Upper lobe of right lung (tissue), 1 donor: ENCODE results near the gene VASH1. TPM values are rescaled to one million over a fixed set of nuclear protein-coding genes. Genes with fewer than 3 reads are reported as not detected.
A peak's percentile ranks its signal among the peaks of the same experiment; 100 is the strongest.

Experiments
- ATAC-seq: fragments of 200-7000 bp; cut with Tn5 transposase; one replicate; pipeline ENCODE4 v1.9.1; 2020; ENCODE audit warnings: mild to moderate bottlenecking, moderate library complexity
- DNase-seq: peaks from one replicate; pipeline ENCODE4 v3.0.0-alpha.2; 2020
- H3K27ac ChIP-seq: fragments of 200-600 bp; one replicate; pipeline ENCODE4 v1.8.0; 2022
- H3K27me3 ChIP-seq: fragments of 200-600 bp; one replicate; pipeline ENCODE4 v1.8.0; 2022; ENCODE audit warnings: mild to moderate bottlenecking
- H3K36me3 ChIP-seq: fragments of 200-600 bp; one replicate; pipeline ENCODE4 v1.8.0; 2022
- H3K4me1 ChIP-seq: fragments of 200-600 bp; one replicate; pipeline ENCODE4 v1.8.0; 2022
- H3K4me3 ChIP-seq: fragments of 200-600 bp; one replicate; pipeline ENCODE4 v1.8.0; 2022; ENCODE audit warnings: mild to moderate bottlenecking
- H3K9me3 ChIP-seq: fragments of 200-600 bp; one replicate; pipeline ENCODE4 v1.8.0; 2022
- intact Hi-C: fragments of 100-400 bp; cut with DNase I; formaldehyde crosslinking; loops from one replicate; pipeline ENCODE4 v1.11.0; 2022
- total RNA-seq: library from RNA; stranded (reverse); fragmentation: NEBNext Ultra II Directional; extraction: Animal tissue kit (Norgen Biotek cat#: 25700); gene quantifications from one replicate; pipeline ENCODE4 v1.2.1, GENCODE V29; 2021
- TF ChIP-seq, protein P1 (sequence below): fragments of 200-600 bp; IDR thresholded peaks from one replicate; pipeline ENCODE4 v1.8.0; 2022; ENCODE audit warnings: antibody characterized with exemption
- donor health status: DM: no; HTN: yes; CAD: no; lungs with severe emphysema.

VASH1 gene
- total RNA-seq, 1 donor from 2014 or later: 37.1 TPM

DNA sequence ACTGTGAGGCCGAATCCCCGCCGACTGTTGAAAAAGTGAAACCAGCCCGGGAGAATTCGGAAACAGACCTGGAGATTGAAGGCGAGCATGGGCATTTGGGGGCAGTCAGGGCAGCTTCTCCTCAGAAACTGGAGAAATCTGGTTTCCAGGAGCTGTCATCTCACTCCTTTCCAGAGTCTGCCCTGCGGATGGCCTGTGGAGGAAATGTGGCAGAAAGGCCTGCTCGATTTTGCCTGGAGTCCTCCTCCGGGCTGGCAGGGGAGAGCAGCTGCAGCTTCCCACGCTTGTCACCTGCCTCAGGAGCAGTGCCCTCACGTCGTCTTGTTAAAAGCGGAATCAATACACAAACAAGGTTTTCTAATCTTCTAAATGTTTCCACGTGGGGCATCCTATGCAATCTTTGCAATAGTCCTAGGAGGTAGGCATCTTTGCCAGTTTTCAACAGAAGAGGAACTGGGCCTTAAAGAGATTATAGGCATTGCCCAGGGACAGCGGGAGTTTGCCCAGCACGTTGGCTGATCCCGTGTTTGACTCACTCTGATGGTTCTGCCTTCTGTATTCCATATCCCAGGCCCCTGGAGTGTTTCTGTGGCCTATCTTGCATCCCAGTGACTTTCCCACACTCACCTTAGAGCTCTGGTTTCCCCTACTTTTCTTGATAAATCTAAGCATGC lies 67.2 kb downstream of the VASH1 start:
- ATAC-seq (peak; percentile 49), DNase-seq (no peak)
- Histone ChIP-seq H3K27me3 (no peaks in the 10 kb centered on the region), H3K4me3 (peak overlapping the region; percentile 26), H3K4me1 (peaks cover 6% of the 10 kb centered on the region), H3K9me3 (no peaks in the 10 kb centered on the region), H3K36me3 (no peaks in the 10 kb centered on the region), H3K27ac (no peak overlapping the region)
- intact Hi-C loops: no loop called here
- TF ChIP-seq, protein P1, sequence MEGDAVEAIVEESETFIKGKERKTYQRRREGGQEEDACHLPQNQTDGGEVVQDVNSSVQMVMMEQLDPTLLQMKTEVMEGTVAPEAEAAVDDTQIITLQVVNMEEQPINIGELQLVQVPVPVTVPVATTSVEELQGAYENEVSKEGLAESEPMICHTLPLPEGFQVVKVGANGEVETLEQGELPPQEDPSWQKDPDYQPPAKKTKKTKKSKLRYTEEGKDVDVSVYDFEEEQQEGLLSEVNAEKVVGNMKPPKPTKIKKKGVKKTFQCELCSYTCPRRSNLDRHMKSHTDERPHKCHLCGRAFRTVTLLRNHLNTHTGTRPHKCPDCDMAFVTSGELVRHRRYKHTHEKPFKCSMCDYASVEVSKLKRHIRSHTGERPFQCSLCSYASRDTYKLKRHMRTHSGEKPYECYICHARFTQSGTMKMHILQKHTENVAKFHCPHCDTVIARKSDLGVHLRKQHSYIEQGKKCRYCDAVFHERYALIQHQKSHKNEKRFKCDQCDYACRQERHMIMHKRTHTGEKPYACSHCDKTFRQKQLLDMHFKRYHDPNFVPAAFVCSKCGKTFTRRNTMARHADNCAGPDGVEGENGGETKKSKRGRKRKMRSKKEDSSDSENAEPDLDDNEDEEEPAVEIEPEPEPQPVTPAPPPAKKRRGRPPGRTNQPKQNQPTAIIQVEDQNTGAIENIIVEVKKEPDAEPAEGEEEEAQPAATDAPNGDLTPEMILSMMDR: no peak

DNA sequence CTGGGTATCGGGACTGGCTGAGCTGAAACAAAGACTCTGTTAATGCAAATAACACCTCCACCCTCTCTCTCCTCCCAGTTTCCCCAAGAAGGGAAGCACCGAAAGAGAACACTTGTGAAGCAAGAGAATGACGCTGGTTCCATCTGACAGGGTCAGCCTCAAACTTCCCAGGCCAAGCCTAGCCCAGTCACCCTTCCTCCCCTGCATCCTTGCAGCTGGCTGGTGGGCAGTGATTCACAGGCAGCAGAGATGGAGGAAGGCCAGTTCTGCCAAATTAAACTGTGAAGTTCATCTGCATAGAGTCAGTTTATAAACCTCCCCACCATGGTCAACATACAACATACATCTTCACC lies 67.7 kb downstream of the VASH1 start:
- no peaks in the 10 kb centered on the region for H3K36me3 ChIP-seq
- TF ChIP-seq, protein P1: no peak
- no peaks in the 10 kb centered on the region for H3K9me3 ChIP-seq
- intact Hi-C loops: no loop called here
- H3K4me1 ChIP-seq: peaks cover 6% of the 10 kb centered on the region
- no peak overlapping the region for H3K4me3 ChIP-seq
- DNase-seq: no peak
- no peak overlapping the region for H3K27ac ChIP-seq
- ATAC-seq: peak; percentile 83
- no peaks in the 10 kb centered on the region for H3K27me3 ChIP-seq

DNA sequence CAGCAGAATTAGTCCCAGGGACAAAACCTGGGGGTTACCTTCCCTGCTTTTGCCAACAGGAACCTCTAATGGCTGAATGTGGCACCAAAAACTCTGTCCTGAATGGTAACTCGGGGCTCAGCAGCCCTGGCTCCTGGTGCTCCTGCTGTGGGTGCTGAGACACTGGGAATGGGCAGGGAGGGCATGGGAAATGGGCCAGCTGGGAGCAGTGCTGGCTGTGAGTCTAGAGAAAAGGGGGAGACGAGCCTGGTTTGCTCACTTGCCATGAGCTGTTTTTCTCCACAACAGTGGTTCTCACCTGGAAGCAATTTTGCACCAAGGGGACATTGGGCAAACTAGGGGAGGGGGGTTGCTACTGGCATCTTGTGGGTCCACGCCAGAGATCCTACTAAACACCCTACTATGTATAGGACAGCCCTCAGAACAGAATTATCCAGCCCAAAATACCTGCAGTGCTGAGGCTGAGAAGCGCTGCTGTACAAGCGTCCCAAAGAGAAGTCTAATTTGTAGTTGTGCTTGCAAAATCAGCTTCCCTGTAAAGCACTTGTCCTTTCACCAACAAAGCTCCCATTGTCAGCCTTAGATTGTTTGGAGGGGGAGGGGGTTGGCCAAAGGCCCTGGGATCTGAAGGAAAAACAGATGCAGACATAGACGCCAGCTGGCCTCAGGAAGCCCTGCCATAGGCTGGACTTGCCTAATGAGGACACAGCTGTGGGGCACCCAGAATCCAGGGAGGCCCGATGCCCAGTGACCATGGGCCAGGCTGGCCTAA lies 68.6 kb downstream of the VASH1 start:
- DNase-seq (no peak), ATAC-seq (no peak)
- H3K4me1 ChIP-seq: peaks cover 6% of the 10 kb centered on the region
- no peaks in the 10 kb centered on the region for H3K36me3 ChIP-seq
- TF ChIP-seq, protein P1: no peak
- intact Hi-C loops: no loop called here
- no peaks in the 10 kb centered on the region for H3K27me3 ChIP-seq
- H3K27ac ChIP-seq: peak overlapping the region; percentile 17
- H3K9me3 ChIP-seq: no peaks in the 10 kb centered on the region
- no peak overlapping the region for H3K4me3 ChIP-seq

DNA sequence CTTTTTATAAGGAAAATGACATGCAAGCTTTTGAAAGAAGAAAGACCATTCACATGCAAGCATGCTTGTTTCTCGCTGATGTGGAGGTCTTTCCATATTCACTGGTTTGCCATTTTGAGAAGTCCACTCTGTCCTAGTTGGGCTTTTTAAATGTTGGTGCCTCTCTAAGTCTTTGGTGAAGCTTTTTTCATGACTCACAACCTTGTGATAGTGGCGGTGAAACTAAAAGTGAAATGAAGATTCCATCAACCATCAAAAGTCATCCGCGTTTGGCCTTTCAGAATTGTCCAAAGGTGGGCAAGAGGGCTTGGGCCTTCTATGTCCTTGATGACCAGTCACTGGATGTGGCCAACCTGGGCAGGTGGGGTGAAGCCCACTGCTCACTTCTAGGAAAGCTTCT lies 69.3 kb downstream of the VASH1 start:
- no peak for ATAC-seq
- H3K4me3 ChIP-seq: no peak overlapping the region
- H3K4me1 ChIP-seq: peaks cover 6% of the 10 kb centered on the region
- no peaks in the 10 kb centered on the region for H3K36me3 ChIP-seq
- no peak for DNase-seq
- no peaks in the 10 kb centered on the region for H3K27me3 ChIP-seq
- H3K9me3 ChIP-seq: no peaks in the 10 kb centered on the region
- intact Hi-C loops: no loop called here
- H3K27ac ChIP-seq: peak overlapping the region; percentile 17
- TF ChIP-seq, protein P1: no peak

DNA sequence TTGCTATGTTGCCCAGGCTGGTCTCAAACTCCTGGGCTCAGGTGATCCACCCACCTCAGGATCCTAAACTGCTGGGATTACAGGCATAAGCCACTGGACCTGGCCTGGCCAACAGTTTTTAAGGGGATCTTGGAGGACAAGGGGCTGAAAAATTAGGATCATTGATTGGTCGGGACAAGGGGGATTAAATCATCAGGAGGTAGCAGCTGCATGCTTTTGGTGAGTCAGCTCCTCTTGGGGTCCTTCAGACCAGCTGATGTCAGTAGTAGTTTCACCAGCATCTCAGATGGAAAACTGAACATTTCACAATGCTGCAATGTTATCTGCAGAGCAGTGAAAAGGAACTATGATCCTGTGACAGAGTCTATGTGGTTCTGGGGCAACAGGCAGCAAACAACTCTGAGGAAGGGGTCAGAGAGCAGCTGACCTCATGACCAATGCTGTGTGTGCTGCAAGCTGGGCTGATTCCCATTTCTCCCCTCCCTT lies 71.3 kb downstream of the VASH1 start:
- no peaks in the 10 kb centered on the region for H3K9me3 ChIP-seq
- ATAC-seq (peak; percentile 68), DNase-seq (no peak)
- H3K36me3 ChIP-seq: no peaks in the 10 kb centered on the region
- no peaks in the 10 kb centered on the region for H3K27me3 ChIP-seq
- H3K27ac ChIP-seq: no peak overlapping the region
- TF ChIP-seq, protein P1: no peak
- peaks cover 6% of the 10 kb centered on the region for H3K4me1 ChIP-seq
- intact Hi-C loops: no loop called here
- H3K4me3 ChIP-seq: no peak overlapping the region

Other genes starting within 250 kb of the VASH1 start
- gene ANGEL1, start 51.4 kb downstream of the VASH1 start, total RNA-seq: 24.1 TPM
- not detected for gene LRRC74A, start 64.9 kb downstream of the VASH1 start, total RNA-seq